ENCODE measurements around the gene FZR1.

DNA sequence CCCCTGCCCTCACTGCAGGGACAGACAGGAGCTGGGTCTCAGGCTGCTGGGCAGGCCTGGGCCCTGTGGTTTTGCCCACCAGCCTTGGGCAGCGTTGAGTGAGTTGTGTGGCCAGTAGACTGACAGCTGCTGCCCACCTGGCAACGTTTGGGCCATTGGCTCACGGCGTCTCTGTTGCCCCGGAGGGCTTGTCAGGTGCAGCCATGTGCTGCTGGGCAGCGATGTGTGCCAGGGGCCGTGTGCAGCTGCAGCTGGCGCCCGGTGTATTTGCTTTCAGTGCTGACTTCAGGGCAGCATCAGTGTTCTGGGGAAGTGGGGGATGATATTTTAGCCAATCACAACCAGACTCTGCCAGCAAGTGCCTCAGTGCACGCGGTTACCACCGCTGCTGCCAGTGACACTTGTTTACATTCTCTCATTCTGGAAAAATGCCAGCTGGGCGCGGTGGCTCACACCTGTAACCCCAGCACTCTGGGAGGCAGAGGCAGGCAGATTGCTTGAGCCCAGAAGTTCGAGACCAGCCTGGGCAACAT lies 10.6 kb downstream of the FZR1 start:
- TF ChIP-seq POLR2AphosphoS5 (IDR thresholded peaks at IDR 0.05; ENCODE audit: borderline replicate concordance, low read depth, low read length) (no peak), EZH2 (IDR thresholded peaks at IDR 0.05) (no peak)
